ENCODE measurements around the gene RNF225.
"Not testable (repeated sequence)": the region's sequence is repeated elsewhere in the genome, so short reads cannot be mapped to it uniquely, and the experiment has no call there.

The RNF225 gene

DNA sequence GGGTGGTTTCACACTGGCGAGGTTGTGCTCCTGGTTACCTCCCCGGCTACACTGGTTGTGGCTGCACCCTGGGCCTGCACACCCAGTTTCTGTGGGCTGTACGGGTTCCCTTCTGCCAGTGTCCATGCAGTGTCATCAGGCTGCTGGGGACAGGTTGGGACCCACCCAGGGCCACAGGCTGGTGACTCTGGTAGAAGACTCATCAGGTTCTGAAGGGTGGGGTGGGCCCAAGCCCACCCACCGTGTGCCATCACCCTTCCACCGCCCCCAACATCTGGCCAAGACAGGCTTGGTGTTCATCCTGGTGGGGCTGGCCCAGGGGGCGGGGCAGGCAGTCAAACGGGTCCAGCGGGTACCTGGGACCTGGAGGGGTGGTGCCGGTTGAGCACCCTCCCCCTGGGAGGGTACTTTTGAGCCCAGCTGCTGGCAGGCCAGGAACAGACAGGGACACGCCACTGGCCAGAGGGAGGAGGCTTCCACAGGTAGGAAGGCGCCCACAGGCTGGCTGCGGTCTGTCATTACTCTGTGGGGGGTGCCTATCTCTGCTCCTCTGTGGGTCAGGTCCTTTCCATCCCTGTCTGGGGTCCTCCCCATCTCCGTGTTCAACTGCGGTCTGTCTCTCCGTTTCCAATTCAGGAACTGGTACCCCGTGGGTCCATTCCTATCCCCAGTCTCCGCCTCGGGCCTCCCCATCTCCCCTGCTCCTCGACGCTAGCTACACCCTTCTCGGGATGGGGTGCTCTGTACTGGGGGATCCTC lies at the start of gene RNF225:
Gene RNF225 (plus strand): TSS at position 437 of the 759 bp plus-strand sequence. CDS start 434 bp downstream, outside the sequence.
- H3K9me3 ChIP-seq (ENCODE audit: control insufficient read depth, insufficient read depth, low read length), result no peaks in the 10 kb centered on the region
- peak within 1 kb of the TSS; percentile 59 for H3K9ac ChIP-seq (ENCODE audit: low read depth, low read length)
- H3K36me3 ChIP-seq (ENCODE audit: insufficient read depth, low read length), result peaks cover 18% of the 10 kb centered on the region
- no peaks in the 10 kb centered on the region; the same call in 1 of the 2 replicates for H3K4me1 ChIP-seq (ENCODE audit: insufficient read depth, low read length)

GRCh38 chr19:58346961-58347929 lies 48.2 kb upstream of the RNF225 start:
- 0 out of 2 replicates have a peak, but pooled peaks cover 3% of the 10 kb centered on the region for H3K36me3 ChIP-seq (ENCODE audit: insufficient read depth, low read length)
- no peaks in the 10 kb centered on the region for H3K4me1 ChIP-seq (ENCODE audit: insufficient read depth, low read length)
- H3K9ac ChIP-seq (ENCODE audit: low read depth, low read length), result peak overlapping the region; percentile 99
- no peaks in the 10 kb centered on the region for H3K9me3 ChIP-seq (ENCODE audit: control insufficient read depth, insufficient read depth, low read length)

DNA sequence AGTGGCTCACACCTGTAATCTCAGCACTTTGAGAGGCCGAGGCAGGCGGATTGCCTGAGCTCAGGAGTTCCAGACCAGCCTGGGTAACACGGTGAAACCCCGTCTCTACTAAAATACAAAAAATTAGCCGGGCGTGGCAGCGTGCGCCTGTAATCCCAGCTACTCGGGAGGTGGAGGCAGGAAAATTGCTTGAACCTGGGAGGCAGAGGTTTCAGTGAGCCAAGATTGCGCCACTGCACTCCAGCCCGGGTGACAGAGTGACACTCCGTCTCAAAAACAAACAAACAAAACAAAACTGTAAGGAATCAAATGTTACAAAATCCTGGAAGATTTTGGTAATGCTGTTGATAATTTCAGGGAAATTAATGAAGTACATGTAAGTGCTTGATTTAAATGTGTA lies 47.4 kb upstream of the RNF225 start:
- not testable (repeated sequence) for H3K4me1 ChIP-seq (ENCODE audit: insufficient read depth, low read length); H3K36me3 ChIP-seq (ENCODE audit: insufficient read depth, low read length); H3K9me3 ChIP-seq (ENCODE audit: control insufficient read depth, insufficient read depth, low read length)
- peak overlapping the region; percentile 99 for H3K9ac ChIP-seq (ENCODE audit: low read depth, low read length)

GRCh38 chr19:58349590-58349989 lies 45.9 kb upstream of the RNF225 start:
- Histone ChIP-seq H3K4me1 (ENCODE audit: insufficient read depth, low read length) (no peaks in the 10 kb centered on the region), H3K9me3 (ENCODE audit: control insufficient read depth, insufficient read depth, low read length) (no peaks in the 10 kb centered on the region), H3K9ac (ENCODE audit: low read depth, low read length) (no peak overlapping the region), H3K36me3 (ENCODE audit: insufficient read depth, low read length) (0 out of 2 replicates have a peak, but pooled peaks cover 3% of the 10 kb centered on the region)

DNA sequence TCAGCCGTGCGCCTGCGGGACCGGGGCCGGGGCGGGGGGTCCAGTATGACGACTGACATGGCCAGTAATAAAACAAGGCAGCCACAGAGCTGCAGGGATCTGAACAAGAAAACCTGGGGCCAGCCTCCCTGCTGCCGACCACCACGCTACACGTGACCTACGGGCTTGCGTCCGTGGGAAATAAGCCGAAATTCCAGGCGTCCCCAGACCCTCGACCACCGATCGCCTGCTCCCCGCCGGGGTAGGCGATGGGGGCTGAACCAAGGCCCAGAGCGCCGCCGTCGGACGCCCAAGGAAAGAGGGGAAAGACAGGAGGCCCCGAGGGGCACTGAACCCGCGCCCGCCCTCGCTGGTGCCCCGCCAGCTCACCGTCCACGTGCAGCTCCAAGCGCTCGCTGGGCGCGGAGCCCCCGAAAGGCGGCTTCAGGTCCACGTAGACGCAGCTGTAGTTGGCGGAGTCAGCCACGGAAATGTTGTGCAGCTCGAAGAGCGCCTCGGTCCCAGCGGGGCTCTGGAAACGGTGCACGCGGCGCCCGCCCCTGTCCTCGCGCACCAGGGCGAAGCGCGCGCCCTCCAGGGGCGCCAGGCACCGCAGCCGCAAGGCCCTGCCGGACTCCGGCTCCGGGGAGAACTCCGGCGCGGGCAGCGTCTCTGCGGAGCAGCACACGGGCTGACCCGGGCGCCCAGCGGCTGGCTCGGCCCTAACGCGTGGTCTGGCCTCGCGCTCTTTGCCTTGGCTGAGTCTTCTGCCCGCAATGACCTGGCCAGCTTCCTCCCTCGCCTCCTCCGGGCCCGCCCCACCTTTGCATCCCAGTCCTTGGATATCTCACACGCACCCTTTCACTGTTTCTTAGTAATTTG lies 45.2 kb upstream of the RNF225 start:
- H3K9me3 ChIP-seq (ENCODE audit: control insufficient read depth, insufficient read depth, low read length), result no peaks in the 10 kb centered on the region
- H3K9ac ChIP-seq (ENCODE audit: low read depth, low read length), result no peak overlapping the region
- H3K36me3 ChIP-seq (ENCODE audit: insufficient read depth, low read length), result 0 out of 2 replicates have a peak, but pooled peaks cover 3% of the 10 kb centered on the region
- no peaks in the 10 kb centered on the region for H3K4me1 ChIP-seq (ENCODE audit: insufficient read depth, low read length)

DNA sequence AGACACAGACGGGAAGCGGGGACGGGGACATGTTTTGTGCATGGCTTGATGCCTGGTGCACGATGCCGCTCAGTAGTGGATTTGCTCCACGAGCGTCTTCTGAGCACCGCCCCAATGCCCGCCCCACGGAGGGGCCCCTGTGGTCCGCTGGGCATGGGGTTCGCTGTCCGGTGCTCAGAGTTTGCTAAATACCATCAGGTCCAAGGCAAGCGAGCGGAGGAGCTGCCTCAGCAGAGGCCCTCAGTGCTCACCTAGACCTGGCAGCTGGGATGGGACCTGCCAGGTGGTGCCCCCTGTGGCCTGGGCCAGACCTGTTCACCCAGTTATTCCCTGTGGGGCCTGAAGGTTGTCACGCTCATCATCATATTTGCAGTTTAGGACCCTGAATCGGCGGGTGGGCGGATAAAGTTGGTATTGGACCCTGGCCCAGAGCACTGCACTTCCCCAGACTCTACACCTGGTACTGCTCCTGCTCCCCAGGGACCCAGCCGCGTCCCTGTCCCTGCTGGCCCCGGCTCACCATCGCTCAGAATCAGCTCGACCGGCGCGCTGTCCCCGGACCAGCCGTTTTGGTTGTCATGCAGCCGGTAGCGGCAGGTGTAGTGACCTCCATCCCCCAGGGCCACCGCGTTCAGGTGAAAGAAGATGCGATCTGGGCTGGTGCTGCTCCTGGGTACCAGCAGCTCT lies 44.4 kb upstream of the RNF225 start:
- H3K9me3 ChIP-seq (ENCODE audit: control insufficient read depth, insufficient read depth, low read length), result no peaks in the 10 kb centered on the region
- H3K9ac ChIP-seq (ENCODE audit: low read depth, low read length), result no peak overlapping the region
- H3K4me1 ChIP-seq (ENCODE audit: insufficient read depth, low read length), result no peaks in the 10 kb centered on the region
- H3K36me3 ChIP-seq (ENCODE audit: insufficient read depth, low read length), result no peaks in the 10 kb centered on the region

DNA sequence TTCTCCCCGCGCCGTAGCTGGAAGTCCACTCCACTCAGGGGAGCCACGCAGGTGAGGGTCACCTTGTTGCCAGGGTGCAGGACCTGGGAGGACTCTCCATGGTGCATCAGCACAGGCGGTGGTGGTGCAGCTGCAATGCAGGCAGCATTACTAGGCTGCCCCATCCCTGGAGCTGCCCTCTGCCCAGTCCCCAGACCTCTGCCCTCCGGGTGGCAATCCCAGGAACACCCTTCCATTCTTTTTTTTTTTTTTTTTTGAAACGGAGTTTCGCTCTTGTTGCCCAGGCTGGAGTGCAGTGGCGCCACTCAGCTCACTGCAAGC lies 43.9 kb upstream of the RNF225 start:
- Histone ChIP-seq H3K4me1 (ENCODE audit: insufficient read depth, low read length) (no peaks in the 10 kb centered on the region), H3K9me3 (ENCODE audit: control insufficient read depth, insufficient read depth, low read length) (no peaks in the 10 kb centered on the region), H3K36me3 (ENCODE audit: insufficient read depth, low read length) (no peaks in the 10 kb centered on the region), H3K9ac (ENCODE audit: low read depth, low read length) (no peak overlapping the region)

- no peaks in the 10 kb centered on the region for H3K36me3 ChIP-seq (ENCODE audit: insufficient read depth, low read length)
- no peaks in the 10 kb centered on the region for H3K4me1 ChIP-seq (ENCODE audit: insufficient read depth, low read length)
- no peaks in the 10 kb centered on the region for H3K9me3 ChIP-seq (ENCODE audit: control insufficient read depth, insufficient read depth, low read length)
- H3K9ac ChIP-seq (ENCODE audit: low read depth, low read length), result no peak overlapping the region
Observed at GRCh38 chr19:58351990-58352755, 43.3 kb upstream of the RNF225 start.

GRCh38 chr19:58352760-58353671 lies 42.4 kb upstream of the RNF225 start, which contains the start of gene A1BG:
TSS of gene A1BG (minus strand) at chr19:58353492. CDS start at chr19:58353437, 55 bp downstream.
- Histone ChIP-seq H3K9me3 (ENCODE audit: control insufficient read depth, insufficient read depth, low read length) (no peaks in the 10 kb centered on the region), H3K9ac (ENCODE audit: low read depth, low read length) (no peak within 1 kb of the TSS), H3K4me1 (ENCODE audit: insufficient read depth, low read length) (no peaks in the 10 kb centered on the region; the same call in 1 of the 2 replicates), H3K36me3 (ENCODE audit: insufficient read depth, low read length) (no peaks in the 10 kb centered on the region)

DNA sequence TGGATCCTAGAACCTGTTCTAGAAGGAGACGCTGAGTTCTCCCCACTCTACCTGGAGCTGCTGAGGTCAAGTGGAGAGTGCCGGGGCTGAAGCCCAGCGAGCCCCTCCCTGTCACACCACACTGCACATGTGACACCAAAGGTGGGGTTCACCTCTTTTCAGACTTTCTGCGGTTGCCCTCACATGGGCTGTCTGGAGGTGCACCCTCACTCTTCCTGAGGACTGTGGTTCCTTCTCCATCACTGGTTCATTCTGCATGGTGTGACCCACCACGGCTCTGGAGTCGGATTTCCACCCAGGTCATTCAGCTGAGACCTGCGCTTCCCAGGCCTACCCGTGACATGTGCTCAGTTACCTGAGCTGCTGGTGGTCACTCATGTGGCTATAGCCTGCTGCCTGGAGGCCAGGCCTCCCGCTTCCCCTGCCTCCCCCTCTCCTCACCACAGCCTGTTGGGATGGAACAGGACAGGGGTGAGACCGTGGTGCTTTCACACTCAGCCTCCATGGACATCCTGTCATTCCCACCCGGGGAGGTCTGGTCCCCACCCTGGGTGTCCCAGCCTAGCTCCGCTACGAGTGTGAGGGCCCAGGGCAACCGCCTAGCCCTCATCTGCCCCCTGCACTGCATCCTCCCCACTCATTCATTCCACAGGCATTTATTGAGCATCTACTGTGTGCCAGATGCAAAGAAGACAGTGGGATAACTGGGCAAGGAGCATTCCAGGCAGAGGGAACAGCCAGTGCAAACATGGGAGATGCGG lies 41.6 kb upstream of the RNF225 start:
- H3K9me3 ChIP-seq (ENCODE audit: control insufficient read depth, insufficient read depth, low read length), result no peaks in the 10 kb centered on the region
- no peaks in the 10 kb centered on the region for H3K36me3 ChIP-seq (ENCODE audit: insufficient read depth, low read length)
- no peak overlapping the region for H3K9ac ChIP-seq (ENCODE audit: low read depth, low read length)
- no peaks in the 10 kb centered on the region; the same call in 1 of the 2 replicates for H3K4me1 ChIP-seq (ENCODE audit: insufficient read depth, low read length)

DNA sequence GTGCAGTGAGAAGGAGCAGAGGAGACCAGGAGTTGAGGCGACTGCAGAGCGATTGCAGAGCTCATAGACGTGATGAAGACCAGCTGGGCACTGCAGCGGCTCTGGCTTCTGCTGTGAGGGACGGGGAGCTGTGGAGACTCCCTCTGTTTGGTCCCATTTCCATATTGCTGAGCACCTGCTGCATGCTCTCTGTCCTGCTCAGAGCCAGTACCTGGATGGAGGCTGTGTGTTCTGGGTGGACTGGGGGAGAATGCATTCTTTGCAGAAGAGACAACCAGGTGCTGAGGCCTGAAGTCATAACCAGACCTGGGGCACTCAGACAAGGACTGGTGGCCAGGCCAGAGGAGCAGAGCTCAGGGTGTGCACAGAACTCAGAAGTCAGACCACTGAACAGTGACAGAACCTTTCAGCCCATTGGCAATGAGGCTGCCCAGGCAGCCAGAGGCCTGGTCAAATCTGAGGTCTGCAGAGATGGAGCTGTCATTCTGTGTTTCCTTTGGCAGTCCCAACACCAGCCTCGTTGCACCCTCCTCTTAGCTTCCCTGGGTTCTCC lies 40.9 kb upstream of the RNF225 start:
- no peak overlapping the region for H3K9ac ChIP-seq (ENCODE audit: low read depth, low read length)
- H3K36me3 ChIP-seq (ENCODE audit: insufficient read depth, low read length), result no peaks in the 10 kb centered on the region
- H3K9me3 ChIP-seq (ENCODE audit: control insufficient read depth, insufficient read depth, low read length), result no peaks in the 10 kb centered on the region
- no peaks in the 10 kb centered on the region; the same call in 1 of the 2 replicates for H3K4me1 ChIP-seq (ENCODE audit: insufficient read depth, low read length)
